Liver (tissue), 9 donors: ENCODE data around the gene CADM2. TPM values are rescaled to one million over a fixed set of nuclear protein-coding genes. Genes with fewer than 3 reads are reported as not detected.

Experiments
- DNase-seq: peaks from one replicate; pipeline ENCODE4 v3.0.0-alpha.2; 2017; ENCODE audit warnings: low spot score
- H3K27ac ChIP-seq, 2 donors: one replicate each; pipeline ENCODE4 v1.7.0; 2013; ENCODE audit warnings: inconsistent platforms in 2 of 2, low read length in 2 of 2, control low read depth in 1 of 2, low read depth in 1 of 2, mild to moderate bottlenecking in 1 of 2
- H3K27me3 ChIP-seq, 4 donors: one replicate each; pipeline versions ENCODE4 v1.6.1 to v1.7.0; 2013; ENCODE audit warnings: low read length in 3 of 4, inconsistent platforms in 1 of 4, mild to moderate bottlenecking in 1 of 4, moderate library complexity in 1 of 4; ENCODE audit not compliant: control insufficient read depth in 4 of 4, insufficient read depth in 4 of 4
- H3K36me3 ChIP-seq, 4 donors: one replicate each; pipeline versions ENCODE4 v1.6.1 to v1.7.0; 2013; ENCODE audit warnings: low read length in 3 of 4, mild to moderate bottlenecking in 3 of 4, low read depth in 1 of 4, moderate library complexity in 1 of 4; ENCODE audit not compliant: control insufficient read depth in 4 of 4, insufficient read depth in 3 of 4
- H3K4me1 ChIP-seq, 4 donors: one replicate each; pipeline versions ENCODE4 v1.6.1 to v1.7.0; 2013; ENCODE audit warnings: low read length in 3 of 4, mild to moderate bottlenecking in 3 of 4, moderate library complexity in 1 of 4; ENCODE audit not compliant: control insufficient read depth in 4 of 4, insufficient read depth in 4 of 4
- H3K4me3 ChIP-seq, 3 donors: one replicate each; pipeline versions ENCODE4 v1.6.1 to v1.7.0; 2013; ENCODE audit warnings: low read length in 3 of 3, control low read depth in 1 of 3, low read depth in 1 of 3, mild to moderate bottlenecking in 1 of 3
- H3K9ac ChIP-seq, 2 donors: one replicate each; pipeline ENCODE4 v1.7.0; 2013; ENCODE audit warnings: low read length in 2 of 2, mild to moderate bottlenecking in 2 of 2, moderate library complexity in 2 of 2, control low read depth in 1 of 2, low read depth in 1 of 2
- H3K9me3 ChIP-seq, 4 donors: one replicate each; pipeline versions ENCODE4 v1.6.1 to v1.7.0; 2013; ENCODE audit warnings: low read length in 3 of 4; ENCODE audit not compliant: control insufficient read depth in 4 of 4
- FOXA2 ChIP-seq: IDR thresholded peaks from 2 replicates; pipeline ENCODE4 v1.6.1; 2016; ENCODE audit warnings: antibody characterized with exemption
- HNF4A ChIP-seq, 2 donors: conservative IDR thresholded peaks; 2 replicates each; pipeline ENCODE4 v1.6.1; 2016; ENCODE audit warnings: antibody characterized with exemption in 2 of 2, mild to moderate bottlenecking in 2 of 2
- HNF4G ChIP-seq: IDR thresholded peaks from 2 replicates; pipeline ENCODE4 v1.6.1; 2016; ENCODE audit warnings: antibody characterized with exemption
- RAD21 ChIP-seq, 2 donors: IDR thresholded peaks; 2 replicates each; pipeline ENCODE4 v1.6.1; 2016; ENCODE audit warnings: antibody characterized with exemption in 2 of 2, mild to moderate bottlenecking in 2 of 2
- SP1 ChIP-seq: IDR thresholded peaks from 2 replicates; pipeline ENCODE4 v1.6.1; 2018; ENCODE audit warnings: antibody characterized with exemption, mild to moderate bottlenecking
- TAF1 ChIP-seq: conservative IDR thresholded peaks from 2 replicates; pipeline ENCODE4 v1.6.1; 2016; ENCODE audit warnings: antibody characterized with exemption, mild to moderate bottlenecking
- YY1 ChIP-seq: IDR thresholded peaks from 2 replicates; pipeline ENCODE4 v1.6.1; 2016; ENCODE audit warnings: antibody characterized with exemption, mild to moderate bottlenecking
- WGBS: extraction: QIAGEN DNeasy Blood & Tissue Kit; methylation state at CpG from one replicate; pipeline ENCODE4 v1.1.7; 2013; 5-methylcytosine and 5-hydroxymethylcytosine counted together
- polyA plus RNA-seq, 2 donors: library from polyadenylated mRNA; stranded (reverse) in 1 of 2; unstranded in 1 of 2; fragments of 200-250 nt in 1 of 2; fragments of >200 nt in 1 of 2; fragmentation: Nextera tagmentation in 1 of 2; extraction: Ambion mirVana in 1 of 2; gene quantifications; one replicate each; pipeline versions ENCODE4 v1.2.1 to v1.2.3, GENCODE V29; 2013 to 2015
- total RNA-seq, 2 donors: library from RNA; depleted of rRNA; stranded (reverse); fragments of >200 nt; gene quantifications; one replicate each; pipeline ENCODE4 v1.2.3, GENCODE V29; 2014
- TF ChIP-seq, protein P1 (sequence below): IDR thresholded peaks from 2 replicates; pipeline ENCODE4 v1.6.1; 2016; ENCODE audit warnings: antibody characterized with exemption, mild to moderate bottlenecking
- TF ChIP-seq, protein P2 (sequence below): IDR thresholded peaks from 2 replicates; pipeline ENCODE4 v1.6.1; 2016; ENCODE audit warnings: antibody characterized with exemption
- TF ChIP-seq, protein P3 (sequence below): IDR thresholded peaks from 2 replicates; pipeline ENCODE4 v1.6.1; 2016; ENCODE audit warnings: antibody characterized with exemption
- TF ChIP-seq, protein P4 (sequence below): fragments of 150-350 bp; IDR thresholded peaks from 2 replicates; pipeline ENCODE4 v1.5.1; 2017; ENCODE audit warnings: improper control_type of control experiment, low read depth, low read length; ENCODE audit not compliant: missing input control
- donor health status: healthy.
- donor health status: healthy.
- donor health status: healthy.
- donor health status: healthy.
- donor health status: healthy.

Gene CADM2
- total and polyA plus RNA-seq, 4 donors, result 0.35 to 0.92 (median 0.51) TPM

DNA sequence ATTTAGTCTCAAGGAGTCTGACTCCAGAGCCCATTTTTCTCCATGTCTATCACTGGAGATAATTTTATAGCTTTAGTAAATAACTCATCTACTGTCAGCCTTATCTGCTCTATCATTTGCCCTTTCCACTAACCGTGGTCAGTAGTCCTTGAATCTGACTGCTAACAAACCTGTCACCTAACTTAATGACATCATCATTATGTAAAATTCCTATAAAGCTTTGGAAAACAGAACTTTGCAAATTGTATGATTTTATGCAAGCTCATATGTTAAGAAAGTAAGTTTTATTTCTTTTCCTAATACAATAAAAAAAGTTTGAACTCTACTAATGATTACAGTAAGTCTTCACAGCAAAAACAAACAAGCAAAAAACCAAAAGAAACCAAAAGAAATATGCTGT is 293.9 kb downstream of the CADM2 start:
- H3K4me1 ChIP-seq, result no peaks in the 10 kb centered on the region
- no peaks in the 10 kb centered on the region for H3K9me3 ChIP-seq
- 30% methylated on average over 1 of the region's 1 CpG for WGBS
- DNase-seq, result no peak
- no peak overlapping the region for H3K27ac ChIP-seq
- no peak overlapping the region for H3K9ac ChIP-seq
- TF ChIP-seq, protein P1, sequence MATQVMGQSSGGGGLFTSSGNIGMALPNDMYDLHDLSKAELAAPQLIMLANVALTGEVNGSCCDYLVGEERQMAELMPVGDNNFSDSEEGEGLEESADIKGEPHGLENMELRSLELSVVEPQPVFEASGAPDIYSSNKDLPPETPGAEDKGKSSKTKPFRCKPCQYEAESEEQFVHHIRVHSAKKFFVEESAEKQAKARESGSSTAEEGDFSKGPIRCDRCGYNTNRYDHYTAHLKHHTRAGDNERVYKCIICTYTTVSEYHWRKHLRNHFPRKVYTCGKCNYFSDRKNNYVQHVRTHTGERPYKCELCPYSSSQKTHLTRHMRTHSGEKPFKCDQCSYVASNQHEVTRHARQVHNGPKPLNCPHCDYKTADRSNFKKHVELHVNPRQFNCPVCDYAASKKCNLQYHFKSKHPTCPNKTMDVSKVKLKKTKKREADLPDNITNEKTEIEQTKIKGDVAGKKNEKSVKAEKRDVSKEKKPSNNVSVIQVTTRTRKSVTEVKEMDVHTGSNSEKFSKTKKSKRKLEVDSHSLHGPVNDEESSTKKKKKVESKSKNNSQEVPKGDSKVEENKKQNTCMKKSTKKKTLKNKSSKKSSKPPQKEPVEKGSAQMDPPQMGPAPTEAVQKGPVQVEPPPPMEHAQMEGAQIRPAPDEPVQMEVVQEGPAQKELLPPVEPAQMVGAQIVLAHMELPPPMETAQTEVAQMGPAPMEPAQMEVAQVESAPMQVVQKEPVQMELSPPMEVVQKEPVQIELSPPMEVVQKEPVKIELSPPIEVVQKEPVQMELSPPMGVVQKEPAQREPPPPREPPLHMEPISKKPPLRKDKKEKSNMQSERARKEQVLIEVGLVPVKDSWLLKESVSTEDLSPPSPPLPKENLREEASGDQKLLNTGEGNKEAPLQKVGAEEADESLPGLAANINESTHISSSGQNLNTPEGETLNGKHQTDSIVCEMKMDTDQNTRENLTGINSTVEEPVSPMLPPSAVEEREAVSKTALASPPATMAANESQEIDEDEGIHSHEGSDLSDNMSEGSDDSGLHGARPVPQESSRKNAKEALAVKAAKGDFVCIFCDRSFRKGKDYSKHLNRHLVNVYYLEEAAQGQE, result no peak
- no peak for TF ChIP-seq TAF1
- TF ChIP-seq SP1, result no peak
- TF ChIP-seq RAD21 (IDR thresholded peaks at IDR 0.05), result no peak
- no peak for TF ChIP-seq HNF4A (conservative IDR thresholded peaks at IDR 0.05)
- TF ChIP-seq, protein P2, sequence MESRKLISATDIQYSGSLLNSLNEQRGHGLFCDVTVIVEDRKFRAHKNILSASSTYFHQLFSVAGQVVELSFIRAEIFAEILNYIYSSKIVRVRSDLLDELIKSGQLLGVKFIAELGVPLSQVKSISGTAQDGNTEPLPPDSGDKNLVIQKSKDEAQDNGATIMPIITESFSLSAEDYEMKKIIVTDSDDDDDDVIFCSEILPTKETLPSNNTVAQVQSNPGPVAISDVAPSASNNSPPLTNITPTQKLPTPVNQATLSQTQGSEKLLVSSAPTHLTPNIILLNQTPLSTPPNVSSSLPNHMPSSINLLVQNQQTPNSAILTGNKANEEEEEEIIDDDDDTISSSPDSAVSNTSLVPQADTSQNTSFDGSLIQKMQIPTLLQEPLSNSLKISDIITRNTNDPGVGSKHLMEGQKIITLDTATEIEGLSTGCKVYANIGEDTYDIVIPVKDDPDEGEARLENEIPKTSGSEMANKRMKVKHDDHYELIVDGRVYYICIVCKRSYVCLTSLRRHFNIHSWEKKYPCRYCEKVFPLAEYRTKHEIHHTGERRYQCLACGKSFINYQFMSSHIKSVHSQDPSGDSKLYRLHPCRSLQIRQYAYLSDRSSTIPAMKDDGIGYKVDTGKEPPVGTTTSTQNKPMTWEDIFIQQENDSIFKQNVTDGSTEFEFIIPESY, result no peak
- TF ChIP-seq, protein P3, sequence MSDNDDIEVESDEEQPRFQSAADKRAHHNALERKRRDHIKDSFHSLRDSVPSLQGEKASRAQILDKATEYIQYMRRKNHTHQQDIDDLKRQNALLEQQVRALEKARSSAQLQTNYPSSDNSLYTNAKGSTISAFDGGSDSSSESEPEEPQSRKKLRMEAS, result no peak
- H3K27me3 ChIP-seq, result peaks cover 0 to 7% (median 0%) of the 10 kb centered on the region in 4 donors
- no peak overlapping the region for H3K4me3 ChIP-seq
- no peaks in the 10 kb centered on the region for H3K36me3 ChIP-seq

DNA sequence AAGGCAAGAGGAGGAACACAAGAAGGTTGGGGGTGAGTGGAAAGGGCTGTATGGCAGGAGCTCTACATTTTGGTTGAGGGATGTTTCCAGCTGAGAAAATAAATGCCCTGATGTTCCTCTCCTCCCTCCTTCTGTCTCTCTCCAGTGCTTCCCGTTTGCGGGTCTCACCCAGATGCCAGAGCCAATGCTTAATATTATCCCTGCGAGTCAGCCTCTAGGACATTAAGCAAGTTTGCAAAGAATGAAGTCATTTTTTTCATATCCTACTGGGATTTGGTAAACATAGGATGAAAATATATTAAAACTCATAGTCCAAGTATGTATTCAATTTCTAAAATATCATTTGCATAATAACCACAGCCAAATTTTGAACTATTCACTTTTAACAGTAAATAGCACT is 295.9 kb downstream of the CADM2 start:
- 69% methylated on average over 3 of the region's 3 CpGs for WGBS
- TF ChIP-seq, protein P1, result no peak
- no peak for TF ChIP-seq RAD21 (IDR thresholded peaks at IDR 0.05)
- no peak for TF ChIP-seq YY1
- no peak for TF ChIP-seq HNF4G
- TF ChIP-seq FOXA2, result no peak
- TF ChIP-seq, protein P4, sequence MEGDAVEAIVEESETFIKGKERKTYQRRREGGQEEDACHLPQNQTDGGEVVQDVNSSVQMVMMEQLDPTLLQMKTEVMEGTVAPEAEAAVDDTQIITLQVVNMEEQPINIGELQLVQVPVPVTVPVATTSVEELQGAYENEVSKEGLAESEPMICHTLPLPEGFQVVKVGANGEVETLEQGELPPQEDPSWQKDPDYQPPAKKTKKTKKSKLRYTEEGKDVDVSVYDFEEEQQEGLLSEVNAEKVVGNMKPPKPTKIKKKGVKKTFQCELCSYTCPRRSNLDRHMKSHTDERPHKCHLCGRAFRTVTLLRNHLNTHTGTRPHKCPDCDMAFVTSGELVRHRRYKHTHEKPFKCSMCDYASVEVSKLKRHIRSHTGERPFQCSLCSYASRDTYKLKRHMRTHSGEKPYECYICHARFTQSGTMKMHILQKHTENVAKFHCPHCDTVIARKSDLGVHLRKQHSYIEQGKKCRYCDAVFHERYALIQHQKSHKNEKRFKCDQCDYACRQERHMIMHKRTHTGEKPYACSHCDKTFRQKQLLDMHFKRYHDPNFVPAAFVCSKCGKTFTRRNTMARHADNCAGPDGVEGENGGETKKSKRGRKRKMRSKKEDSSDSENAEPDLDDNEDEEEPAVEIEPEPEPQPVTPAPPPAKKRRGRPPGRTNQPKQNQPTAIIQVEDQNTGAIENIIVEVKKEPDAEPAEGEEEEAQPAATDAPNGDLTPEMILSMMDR, result no peak
- no peak for TF ChIP-seq HNF4A (conservative IDR thresholded peaks at IDR 0.05)
- TF ChIP-seq, protein P2, result no peak
- no peak overlapping the region for H3K4me3 ChIP-seq

More for the DNA sequence above, 295.9 kb downstream of the CADM2 start:
- no peaks in the 10 kb centered on the region for H3K9me3 ChIP-seq
- peaks cover 0 to 7% (median 0%) of the 10 kb centered on the region in 4 donors for H3K27me3 ChIP-seq
- no peak overlapping the region for H3K9ac ChIP-seq
- H3K36me3 ChIP-seq, result no peaks in the 10 kb centered on the region
- no peaks in the 10 kb centered on the region for H3K4me1 ChIP-seq
- DNase-seq, result no peak
- no peak overlapping the region for H3K27ac ChIP-seq
